Muscle of leg (tissue), 9 donors: ENCODE results near the gene CFHR3. TPM values are rescaled to one million over a fixed set of nuclear protein-coding genes. Genes with fewer than 3 reads are reported as not detected.

ENCODE experiments used
- polyA plus RNA-seq, 8 donors: library from polyadenylated mRNA; unstranded; fragments of 120-200 nt; gene quantifications; one replicate each; pipeline versions ENCODE4 v1.2.1 to v1.2.3, GENCODE V29; 2013; ENCODE audit warnings: inconsistent platforms in 1 of 8, low replicate concordance in 1 of 8; ENCODE audit not compliant: insufficient read length in 8 of 8, insufficient read depth in 1 of 8
- total RNA-seq: library from RNA; stranded (reverse); fragments of 120-200 nt; gene quantifications from one replicate; pipeline ENCODE4 v1.2.4, GENCODE V29; 2013

Gene CFHR3
- total and polyA plus RNA-seq, 9 donors, result 1.2 to 4.3 (median 1.9) TPM

Other genes starting within 250 kb of the CFHR3 start
- gene KCNT2, start 166.4 kb upstream of the CFHR3 start, total RNA-seq, result 10.6 TPM
- gene KCNT2, start 166.4 kb upstream of the CFHR3 start, polyA plus RNA-seq, result 1 to 10 TPM; 4.8 to 9.4 (median 8.0) TPM
- gene CFH, start 122.8 kb upstream of the CFHR3 start, total RNA-seq, result 152 TPM
- 100 to 1,000 TPM in 6 of 8 donors, 10 to 100 TPM in 2; 84.3 to 140 (median 113) TPM for gene CFH, start 122.8 kb upstream of the CFHR3 start, polyA plus RNA-seq
- gene CFHR1, start 44.9 kb downstream of the CFHR3 start, total RNA-seq, result 0.53 TPM
- gene CFHR1, start 44.9 kb downstream of the CFHR3 start, polyA plus RNA-seq, result 1 to 10 TPM in 3 of 8 donors, under 1 TPM in 5; 0.23 to 2.4 (median 0.76) TPM
- not detected for gene CFHR4, start 113.2 kb downstream of the CFHR3 start, total RNA-seq
- gene CFHR4, start 113.2 kb downstream of the CFHR3 start, polyA plus RNA-seq, result under 1 TPM in 2 of 8 donors, not detected in 6; 0.10 to 0.84 TPM
- gene CFHR2, start 168.9 kb downstream of the CFHR3 start, total RNA-seq, result not detected
- under 1 TPM in 1 of 8 donors, not detected in 7; 0.54 TPM for gene CFHR2, start 168.9 kb downstream of the CFHR3 start, polyA plus RNA-seq
- gene CFHR5, start 202.7 kb downstream of the CFHR3 start, total RNA-seq, result under 0.01 TPM
- gene CFHR5, start 202.7 kb downstream of the CFHR3 start, polyA plus RNA-seq, result under 1 TPM in 1 of 8 donors, not detected in 7; 0.04 TPM